Trophoblast cell (in vitro differentiated cells and primary cell): ENCODE data around the gene CLDND2.
"Not testable (repeated sequence)": the region's sequence is repeated elsewhere in the genome, so short reads cannot be mapped to it uniquely, and the experiment has no call there.

Experiments used
- DNase-seq, 2 donors: peaks; one replicate each; pipeline ENCODE4 v3.0.0-alpha.2; 2016
- H2AFZ ChIP-seq: 2 replicates; pipeline ENCODE4 v1.6.1; 2013; ENCODE audit warnings: low read length, moderate library complexity, mild to moderate bottlenecking; ENCODE audit not compliant: insufficient read depth, poor library complexity
- H2AK5ac ChIP-seq: 2 replicates; pipeline ENCODE4 v1.6.1; 2013; ENCODE audit warnings: mild to moderate bottlenecking, low read length
- H2BK120ac ChIP-seq: 2 replicates; pipeline ENCODE4 v1.6.1; 2013; ENCODE audit warnings: low read length, mild to moderate bottlenecking, moderate library complexity; ENCODE audit not compliant: insufficient read depth, poor library complexity
- H2BK12ac ChIP-seq: 2 replicates; pipeline ENCODE4 v1.6.1; 2013; ENCODE audit warnings: mild to moderate bottlenecking, low read length, moderate library complexity
- H2BK5ac ChIP-seq: 2 replicates; pipeline ENCODE4 v1.6.1; 2013; ENCODE audit warnings: low read length, low read depth, moderate library complexity, mild to moderate bottlenecking; ENCODE audit not compliant: poor library complexity
- H3K14ac ChIP-seq: 2 replicates; pipeline ENCODE4 v1.6.1; 2013; ENCODE audit warnings: mild to moderate bottlenecking, low read length
- H3K18ac ChIP-seq: 2 replicates; pipeline ENCODE4 v1.6.1; 2013; ENCODE audit warnings: mild to moderate bottlenecking, low read length
- H3K23ac ChIP-seq: 2 replicates; pipeline ENCODE4 v1.6.1; 2013; ENCODE audit warnings: low read length
- H3K27ac ChIP-seq: 2 replicates; pipeline ENCODE4 v1.5.1; 2013; ENCODE audit warnings: low read depth, mild to moderate bottlenecking, inconsistent platforms, low read length, moderate library complexity
- H3K27me3 ChIP-seq: 2 replicates; pipeline ENCODE4 v1.6.1; 2013; ENCODE audit warnings: inconsistent platforms, mild to moderate bottlenecking, low read length, moderate library complexity; ENCODE audit not compliant: insufficient read depth
- H3K36me3 ChIP-seq, 2 experiments: 1 replicate in 1 of 2; 2 replicates in 1 of 2; pipeline ENCODE4 v1.6.1; 2013; ENCODE audit warnings: low read length in 2 of 2, mild to moderate bottlenecking in 2 of 2, moderate library complexity in 1 of 2; ENCODE audit not compliant: insufficient read depth in 2 of 2, control insufficient read depth in 1 of 2
- H3K4ac ChIP-seq: 2 replicates; pipeline ENCODE4 v1.6.1; 2013; ENCODE audit warnings: low read depth, mild to moderate bottlenecking, low read length, moderate library complexity
- H3K4me1 ChIP-seq, 2 experiments: 1 replicate in 1 of 2; 2 replicates in 1 of 2; pipeline ENCODE4 v1.6.1; 2013; ENCODE audit warnings: low read length in 2 of 2, mild to moderate bottlenecking in 2 of 2, moderate library complexity in 1 of 2; ENCODE audit not compliant: insufficient read depth in 2 of 2, control insufficient read depth in 1 of 2
- H3K4me2 ChIP-seq: 2 replicates; pipeline ENCODE4 v1.6.1; 2013; ENCODE audit warnings: inconsistent platforms, mild to moderate bottlenecking, low read length, moderate library complexity
- H3K4me3 ChIP-seq: 2 replicates; pipeline ENCODE4 v1.5.1; 2013; ENCODE audit warnings: mild to moderate bottlenecking, low read depth, low read length, inconsistent platforms
- H3K79me1 ChIP-seq: one replicate; pipeline ENCODE4 v1.6.1; 2013; ENCODE audit warnings: low read length
- H3K79me2 ChIP-seq: 2 replicates; pipeline ENCODE4 v1.6.1; 2013; ENCODE audit warnings: low read length, mild to moderate bottlenecking; ENCODE audit not compliant: control insufficient read depth, insufficient read depth, poor library complexity
- H3K9ac ChIP-seq: 2 replicates; pipeline ENCODE4 v1.6.1; 2013; ENCODE audit warnings: mild to moderate bottlenecking, low read length
- H3K9me3 ChIP-seq: 2 replicates; pipeline ENCODE4 v1.6.1; 2013; ENCODE audit warnings: low read depth, mild to moderate bottlenecking, control low read depth, inconsistent platforms, low read length; ENCODE audit not compliant: insufficient read depth
- H4K12ac ChIP-seq: 2 replicates; pipeline ENCODE4 v1.6.1; 2013; ENCODE audit warnings: low read depth, mild to moderate bottlenecking, low read length, moderate library complexity
- H4K8ac ChIP-seq: 2 replicates; pipeline ENCODE4 v1.6.1; 2013; ENCODE audit warnings: low read depth, mild to moderate bottlenecking, low read length, moderate library complexity
- H4K91ac ChIP-seq: one replicate; pipeline ENCODE4 v1.6.1; 2013; ENCODE audit warnings: low read depth, mild to moderate bottlenecking, low read length, moderate library complexity
- WGBS: extraction: QIAGEN DNeasy Blood & Tissue Kit; methylation state at CpG from one replicate; pipeline ENCODE4 v1.1.7; 2013; ENCODE audit warnings: missing lambda C conversion rate; ENCODE audit not compliant: insufficient read length, insufficient coverage; ENCODE audit errors: extremely low coverage; 5-methylcytosine and 5-hydroxymethylcytosine counted together

Gene CLDND2

GRCh38 chr19:51399936-51400335 is 31.1 kb upstream of the CLDND2 start:
- H3K4ac ChIP-seq, H3K18ac ChIP-seq, H4K12ac ChIP-seq, H3K14ac ChIP-seq, H4K91ac ChIP-seq, H2BK120ac ChIP-seq, H2BK5ac ChIP-seq, H2AFZ ChIP-seq, H3K79me2 ChIP-seq, H3K79me1 ChIP-seq, H3K4me3 ChIP-seq, H4K8ac ChIP-seq, H3K4me2 ChIP-seq, H3K27me3 ChIP-seq, H3K4me1 ChIP-seq, H2AK5ac ChIP-seq, DNase-seq, H3K27ac ChIP-seq, H3K36me3 ChIP-seq, H3K23ac ChIP-seq, H2BK12ac ChIP-seq: not testable (repeated sequence)
- Histone ChIP-seq H3K9me3 (peaks cover 15% of the 10 kb centered on the region), H3K9ac (peak overlapping the region; percentile 72)
- WGBS = no CpG with 5 or more reads among the region's 7 CpGs

GRCh38 chr19:51399231-51399630 is 30.4 kb upstream of the CLDND2 start:
- H3K18ac ChIP-seq = no peak overlapping the region
- H2BK120ac ChIP-seq = no peak overlapping the region
- no peak overlapping the region for H3K27ac ChIP-seq
- H2AFZ ChIP-seq = no peak overlapping the region
- no peak overlapping the region for H3K9ac ChIP-seq
- no peak overlapping the region for H2BK12ac ChIP-seq
- no peaks in the 10 kb centered on the region for H3K79me1 ChIP-seq
- no peak for DNase-seq
- H4K12ac ChIP-seq = no peak overlapping the region
- no peak overlapping the region for H3K4me2 ChIP-seq
- H3K9me3 ChIP-seq = peaks cover 15% of the 10 kb centered on the region
- peaks cover 0 to 5% of the 10 kb centered on the region in 2 experiments for H3K36me3 ChIP-seq
- H3K4me3 ChIP-seq = no peak overlapping the region
- H4K8ac ChIP-seq = no peak overlapping the region
- no peaks in the 10 kb centered on the region for H3K79me2 ChIP-seq
- H3K27me3 ChIP-seq = no peaks in the 10 kb centered on the region
- no peak overlapping the region for H2AK5ac ChIP-seq
- no peak overlapping the region for H4K91ac ChIP-seq
- H2BK5ac ChIP-seq = no peak overlapping the region
- H3K4ac ChIP-seq = no peak overlapping the region
- WGBS = no CpG with 5 or more reads among the region's 5 CpGs
- H3K14ac ChIP-seq = no peak overlapping the region
- H3K4me1 ChIP-seq = peaks cover 0 to 6% of the 10 kb centered on the region in 2 experiments
- no peak overlapping the region for H3K23ac ChIP-seq

- H2AK5ac ChIP-seq = no peak overlapping the region
- H3K18ac ChIP-seq = no peak overlapping the region
- no peak overlapping the region for H3K4me2 ChIP-seq
- H3K4me1 ChIP-seq = peaks cover 3 to 8% of the 10 kb centered on the region in 2 experiments
- peaks cover 4% of the 10 kb centered on the region for H3K79me1 ChIP-seq
- H2BK5ac ChIP-seq = no peak overlapping the region
- no peak overlapping the region for H4K12ac ChIP-seq
- H4K8ac ChIP-seq = no peak overlapping the region
- no peak overlapping the region for H2AFZ ChIP-seq
- no peak overlapping the region for H3K14ac ChIP-seq
- H2BK12ac ChIP-seq = no peak overlapping the region
- WGBS = no CpG with 5 or more reads among the region's 7 CpGs
- no peak overlapping the region for H3K4me3 ChIP-seq
- no peaks in the 10 kb centered on the region for H3K79me2 ChIP-seq
- H3K4ac ChIP-seq = no peak overlapping the region
- H3K9me3 ChIP-seq = peaks cover 8% of the 10 kb centered on the region
- peaks cover 0 to 5% of the 10 kb centered on the region in 2 experiments for H3K36me3 ChIP-seq
- H3K9ac ChIP-seq = no peak overlapping the region
- H2BK120ac ChIP-seq = no peak overlapping the region
- H3K27me3 ChIP-seq = no peaks in the 10 kb centered on the region
- no peak overlapping the region for H4K91ac ChIP-seq
- DNase-seq = peak in 1 of 2 donors; percentile 53
- H3K27ac ChIP-seq = no peak overlapping the region
- no peak overlapping the region for H3K23ac ChIP-seq
Measured at GRCh38 chr19:51398096-51398704, 29.4 kb upstream of the CLDND2 start.

GRCh38 chr19:51397453-51397852 is 28.6 kb upstream of the CLDND2 start:
- H3K4me1 ChIP-seq, H3K79me2 ChIP-seq, H2AK5ac ChIP-seq, DNase-seq, H2BK12ac ChIP-seq, H3K4me3 ChIP-seq, H3K4ac ChIP-seq, H2AFZ ChIP-seq, H3K18ac ChIP-seq, H4K91ac ChIP-seq, H3K14ac ChIP-seq, H3K27ac ChIP-seq, H3K79me1 ChIP-seq, H4K8ac ChIP-seq, H3K9me3 ChIP-seq, H2BK5ac ChIP-seq, H2BK120ac ChIP-seq, H3K4me2 ChIP-seq, H3K23ac ChIP-seq, H4K12ac ChIP-seq, H3K9ac ChIP-seq, H3K27me3 ChIP-seq, H3K36me3 ChIP-seq: not testable (repeated sequence)
- WGBS = no CpG with 5 or more reads among the region's 9 CpGs
